Uterus (tissue), 4 donors: Measurements from ENCODE around the gene NIPAL3. TPM values are rescaled to one million over a fixed set of nuclear protein-coding genes. Genes with fewer than 3 reads are reported as not detected.

ENCODE experiments used
- DNase-seq, 2 donors: peaks; one replicate each; pipeline ENCODE4 v3.0.0-alpha.2; 2019 to 2020
- H3K27ac ChIP-seq, 2 donors: fragments of 200-600 bp; sonication (generic); 1 replicate in 1 of 2; 2 replicates in 1 of 2; pipeline ENCODE4 v1.5.1; 2016 to 2018
- H3K27me3 ChIP-seq, 2 donors: fragments of 200-600 bp; sonication (generic); one replicate each; pipeline ENCODE4 v1.5.1; 2018 to 2019; ENCODE audit warnings: control low read depth in 1 of 2
- H3K36me3 ChIP-seq, 2 donors: fragments of 200-600 bp; sonication (generic); one replicate each; pipeline ENCODE4 v1.5.1; 2019; ENCODE audit warnings: control low read depth in 1 of 2
- H3K4me1 ChIP-seq, 2 donors: fragments of 200-600 bp; sonication (generic); one replicate each; pipeline ENCODE4 v1.5.1; 2018 to 2019; ENCODE audit warnings: control low read depth in 1 of 2
- H3K4me3 ChIP-seq, 2 donors: fragments of 200-600 bp; sonication (generic); 1 replicate in 1 of 2; 2 replicates in 1 of 2; pipeline ENCODE4 v1.5.1; 2018 to 2019; ENCODE audit warnings: mild to moderate bottlenecking in 1 of 2
- H3K9me3 ChIP-seq, 2 donors: fragments of 200-600 bp; sonication (generic); one replicate each; pipeline ENCODE4 v1.5.1; 2019; ENCODE audit warnings: control low read depth in 1 of 2
- CTCF ChIP-seq, 4 experiments: fragments of 200-600 bp in 2 of 4; fragments of 450-650 bp in 2 of 4; sonication (generic) in 2 of 4; IDR thresholded peaks; one replicate each; pipeline ENCODE4 v1.5.1; 2016 to 2019; ENCODE audit warnings: antibody characterized with exemption in 4 of 4, mild to moderate bottlenecking in 2 of 4, moderate library complexity in 1 of 4
- POLR2A ChIP-seq, 2 donors: fragments of 450-650 bp; IDR thresholded peaks; one replicate each; pipeline ENCODE4 v1.6.1; 2016; ENCODE audit warnings: antibody characterized with exemption in 2 of 2, mild to moderate bottlenecking in 1 of 2, moderate library complexity in 1 of 2
- intact Hi-C: fragments of 100-400 bp; cut with DNase I; formaldehyde crosslinking; loops from one replicate; pipeline ENCODE4 v1.15.1; 2023; ENCODE audit warnings: low total_unique reads
- total RNA-seq, 4 donors: library from RNA; depleted of rRNA in 3 of 4; stranded (reverse); fragments of >200 nt in 3 of 4; gene quantifications; one replicate each; pipeline versions ENCODE4 v1.1.0 to v1.2.4, GENCODE V29; 2014 to 2023
- donor health status: DM: yes; HTN: yes; CAD: no.

NIPAL3 gene
- total RNA-seq, 4 donors from 2014 or later: 14.2 to 36.8 (median 21.5) TPM

- TF ChIP-seq CTCF (IDR thresholded peaks at IDR 0.05) (no peak), POLR2A (IDR thresholded peaks at IDR 0.05) (no peak)
These were observed 20.3 kb downstream of the NIPAL3 start for GRCh38 chr1:24435782-24436365.

GRCh38 chr1:24437631-24438396 is 22.2 kb downstream of the NIPAL3 start:
- intact Hi-C loops: no loop called here
- Histone ChIP-seq H3K9me3 (no peaks in the 10 kb centered on the region), H3K4me1 (no peaks in the 10 kb centered on the region), H3K4me3 (no peak overlapping the region), H3K36me3 (no peaks in the 10 kb centered on the region), H3K27ac (peak overlapping the region; percentile 16 to 45), H3K27me3 (no peaks in the 10 kb centered on the region)
- TF ChIP-seq POLR2A (IDR thresholded peaks at IDR 0.05) (no peak), CTCF (IDR thresholded peaks at IDR 0.05) (no peak)
- DNase-seq: peak; percentile 25 to 27

More at GRCh38 chr1:24435782-24436365, 20.3 kb downstream of the NIPAL3 start:
- Histone ChIP-seq H3K27ac (no peak overlapping the region), H3K36me3 (no peaks in the 10 kb centered on the region), H3K9me3 (no peaks in the 10 kb centered on the region), H3K27me3 (no peaks in the 10 kb centered on the region), H3K4me3 (no peak overlapping the region), H3K4me1 (no peaks in the 10 kb centered on the region)
- DNase-seq: no peak
- intact Hi-C loops: no loop called here

- intact Hi-C loops: no loop called here
- Histone ChIP-seq H3K27ac (peak overlapping the region; percentile 16 to 45), H3K4me3 (no peak overlapping the region), H3K36me3 (no peaks in the 10 kb centered on the region), H3K4me1 (no peaks in the 10 kb centered on the region), H3K27me3 (no peaks in the 10 kb centered on the region), H3K9me3 (no peaks in the 10 kb centered on the region)
- DNase-seq: peak; percentile 54 to 59
- no peak for TF ChIP-seq CTCF (IDR thresholded peaks at IDR 0.05)
- no peak for TF ChIP-seq POLR2A (IDR thresholded peaks at IDR 0.05)
These were observed 22.9 kb downstream of the NIPAL3 start for GRCh38 chr1:24438423-24438901.

- no peak for TF ChIP-seq CTCF (IDR thresholded peaks at IDR 0.05)
- no peak for TF ChIP-seq POLR2A (IDR thresholded peaks at IDR 0.05)
- Histone ChIP-seq H3K9me3 (no peaks in the 10 kb centered on the region), H3K4me3 (no peak overlapping the region), H3K27me3 (no peaks in the 10 kb centered on the region), H3K4me1 (no peaks in the 10 kb centered on the region), H3K36me3 (no peaks in the 10 kb centered on the region), H3K27ac (no peak overlapping the region)
- intact Hi-C loops: no loop called here
- no peak for DNase-seq
These were observed 24.8 kb downstream of the NIPAL3 start for GRCh38 chr1:24440436-24440835.

- Histone ChIP-seq H3K36me3 (no peaks in the 10 kb centered on the region), H3K4me3 (no peak overlapping the region), H3K27me3 (no peaks in the 10 kb centered on the region), H3K4me1 (no peaks in the 10 kb centered on the region), H3K27ac (no peak overlapping the region), H3K9me3 (no peaks in the 10 kb centered on the region)
- DNase-seq: no peak
- no peak for TF ChIP-seq POLR2A (IDR thresholded peaks at IDR 0.05)
- no peak for TF ChIP-seq CTCF (IDR thresholded peaks at IDR 0.05)
- intact Hi-C loops: no loop called here
These were observed 25.9 kb downstream of the NIPAL3 start for GRCh38 chr1:24441480-24441879.
